GM18499 (cell line): ENCODE data around the gene CCDC197.

Experiments
- ATAC-seq: cut with Tn5 transposase; IDR thresholded peaks from one replicate; pipeline ENCODE4 v1.9.1; 2021; ENCODE audit warnings: moderate number of reproducible peaks; ENCODE audit not compliant: insufficient read depth, unreplicated experiment

The CCDC197 gene

DNA sequence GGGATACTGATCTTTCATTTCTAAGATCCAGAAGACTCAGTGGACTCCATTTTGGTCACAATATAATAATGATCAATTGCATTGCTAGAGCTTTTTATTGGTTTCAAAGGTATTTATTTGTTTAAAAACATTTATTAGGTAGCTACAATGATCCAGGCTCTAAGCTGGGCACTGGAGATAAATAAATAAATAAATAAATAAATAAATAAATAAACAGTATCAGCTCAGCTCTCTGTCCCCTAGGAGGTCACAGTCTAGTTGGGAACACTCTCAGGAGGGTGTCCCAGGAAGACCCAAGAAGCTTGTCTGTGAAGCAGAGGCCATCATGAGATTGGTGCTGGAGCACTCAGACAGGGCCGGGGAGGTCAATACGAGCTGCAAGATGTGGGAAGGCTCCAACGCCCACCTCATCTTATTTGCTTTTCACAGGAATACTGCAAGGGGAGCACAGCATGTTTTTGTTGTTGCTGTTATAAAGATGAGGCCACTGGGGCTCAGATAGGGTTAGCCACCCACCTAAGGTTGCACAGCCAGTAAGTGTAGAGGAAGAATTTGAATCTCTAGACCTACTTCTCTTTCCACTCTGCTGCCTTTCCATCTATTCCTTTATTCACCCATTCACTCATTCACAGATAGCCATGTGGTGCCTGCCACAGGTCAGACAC is 36.2 kb upstream of the CCDC197 start:
- no peak for ATAC-seq

DNA sequence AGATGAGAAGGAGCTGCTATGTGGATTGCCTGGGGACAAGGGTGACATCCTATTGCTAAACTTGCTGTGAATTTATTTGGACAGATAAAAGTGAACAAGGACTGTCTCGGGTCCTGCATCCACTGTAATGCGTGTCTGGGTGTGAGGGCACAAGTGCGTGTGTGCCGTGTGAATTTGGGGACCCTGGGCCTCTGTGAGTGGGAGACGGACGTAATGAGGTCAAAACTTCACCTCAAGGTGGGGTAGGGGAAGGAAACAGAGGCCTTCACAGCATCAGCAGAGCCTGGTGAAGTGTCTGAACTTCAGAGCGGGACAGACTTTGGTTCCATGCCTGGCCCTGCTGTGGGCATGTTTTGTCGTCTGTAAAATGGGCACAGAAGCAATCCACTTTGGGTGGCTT is 35.5 kb upstream of the CCDC197 start:
- no peak for ATAC-seq

DNA sequence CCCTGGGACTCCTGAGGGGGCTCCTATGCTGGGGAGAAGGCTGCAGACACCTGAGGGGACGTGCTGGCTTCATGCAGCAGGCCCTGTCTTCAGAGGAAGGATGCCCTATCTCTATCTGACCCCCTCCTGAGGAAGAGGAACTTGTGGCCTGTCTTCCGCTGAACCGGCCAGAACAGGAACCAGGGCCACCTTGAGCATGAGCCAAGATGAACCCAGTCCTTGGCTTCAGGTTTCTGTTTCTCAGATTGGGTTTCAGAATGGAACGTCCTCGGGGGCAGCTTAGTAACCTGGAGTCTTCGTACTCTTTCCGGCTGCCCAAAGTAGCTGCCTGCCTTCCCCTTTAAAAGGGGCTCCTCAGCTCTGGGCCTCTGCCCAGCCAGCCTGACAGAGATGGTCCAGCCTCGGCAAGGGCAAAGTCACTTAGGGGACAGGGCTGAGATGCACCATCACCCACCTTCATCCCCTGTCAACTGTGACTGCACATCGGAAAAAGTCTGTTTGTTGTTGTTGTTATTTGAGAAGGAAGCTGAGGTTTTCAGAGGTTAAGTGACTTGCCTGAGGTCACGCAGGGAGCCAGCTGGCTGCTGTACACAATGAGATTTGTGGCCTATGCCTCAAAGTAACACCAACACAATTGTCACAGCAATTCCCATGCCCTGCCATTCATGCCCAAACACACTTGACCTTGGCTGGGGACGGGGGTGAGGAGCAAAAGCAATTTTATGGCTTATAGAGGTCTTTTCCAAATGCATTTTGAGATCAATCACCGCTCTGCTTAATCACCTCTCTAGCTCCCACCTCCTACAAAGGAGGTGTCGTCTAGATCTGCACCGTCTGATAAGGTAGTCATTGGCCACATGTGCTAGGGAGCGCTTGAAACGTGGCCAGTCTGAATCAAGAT is 34.1 kb upstream of the CCDC197 start:
- peak; percentile 34 for ATAC-seq

DNA sequence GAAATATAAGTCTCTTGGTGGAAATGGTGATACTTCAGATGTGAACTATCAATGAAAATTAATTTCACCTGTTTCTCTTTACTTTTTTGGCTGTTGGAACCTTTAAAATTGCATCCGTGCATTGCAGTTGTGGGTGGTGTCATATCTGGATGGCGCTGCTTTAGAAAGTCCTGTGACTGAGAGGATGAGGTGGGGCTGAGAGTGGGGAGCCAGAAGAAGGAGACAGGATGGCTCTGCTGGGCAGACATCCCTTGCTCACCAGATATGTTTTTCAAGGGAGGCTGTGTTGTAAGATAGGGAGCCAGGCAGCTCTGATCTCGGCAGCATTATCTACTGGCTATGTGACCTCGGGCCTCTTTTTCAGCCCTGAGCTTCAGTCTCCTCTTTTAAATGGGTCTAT is 33.4 kb upstream of the CCDC197 start:
- ATAC-seq, result no peak

DNA sequence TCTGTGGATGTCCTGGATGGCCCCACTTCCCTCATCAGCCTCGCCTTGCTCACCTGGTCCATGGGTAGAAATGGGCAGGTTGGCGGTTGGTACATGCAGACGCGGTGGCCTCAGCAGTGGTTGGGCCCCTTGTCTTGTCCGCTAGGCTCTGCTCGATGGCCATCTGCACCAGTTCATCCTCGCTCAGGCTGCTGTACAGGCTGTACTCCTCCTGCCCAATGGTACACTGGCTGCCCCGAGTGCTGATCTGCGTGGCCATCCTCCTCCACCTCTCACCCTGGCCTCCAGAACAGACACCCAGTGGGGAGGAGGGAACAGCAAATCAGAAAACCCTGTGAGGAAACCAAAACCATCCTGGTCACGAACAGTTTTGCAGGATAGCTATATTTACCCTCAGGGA is 32.8 kb upstream of the CCDC197 start:
- ATAC-seq, result no peak

DNA sequence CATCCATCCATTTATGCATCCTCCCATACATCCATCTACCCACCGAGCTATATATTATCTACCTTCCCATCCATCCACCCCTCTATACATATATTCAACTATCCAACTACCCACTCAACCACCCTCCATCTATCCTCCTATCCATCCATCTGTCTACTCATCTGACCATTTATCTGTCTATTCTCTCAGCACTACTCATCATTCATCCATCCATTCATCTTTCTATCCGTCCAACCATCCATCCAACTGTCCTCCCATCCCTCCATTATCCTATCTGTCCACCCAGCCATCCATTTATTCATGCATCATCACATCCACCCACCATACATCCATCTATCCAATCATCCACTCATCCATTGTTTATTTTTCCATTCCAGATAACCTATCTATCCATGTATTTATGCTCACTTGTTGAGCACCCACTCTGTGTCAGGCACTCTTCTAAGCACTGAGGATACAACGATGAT is 32.2 kb upstream of the CCDC197 start:
- ATAC-seq, result no peak

DNA sequence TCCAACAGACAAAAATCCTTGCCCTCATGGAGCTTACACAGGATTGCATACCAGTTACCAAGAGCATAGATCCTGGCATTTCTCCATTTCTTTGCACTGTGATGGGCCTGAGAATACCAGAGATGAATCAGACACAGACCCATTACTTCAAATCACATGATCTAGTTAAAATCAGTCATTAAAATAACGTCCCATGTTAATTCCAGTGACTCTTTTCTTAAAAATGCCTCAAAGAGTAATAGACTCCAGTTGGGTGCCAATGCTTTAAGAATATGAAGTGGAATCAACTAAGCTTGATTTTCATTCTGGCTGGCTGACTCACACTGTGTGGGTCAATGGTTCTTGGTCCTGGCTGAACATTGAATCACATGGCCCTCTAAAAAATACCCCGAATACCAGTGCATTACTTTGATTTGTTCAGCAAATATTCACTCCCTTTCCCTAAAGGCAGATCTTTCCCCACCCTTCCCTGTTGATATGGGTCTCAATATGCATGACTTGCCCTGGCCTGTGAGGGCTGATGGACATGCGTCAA is 31.7 kb upstream of the CCDC197 start:
- ATAC-seq, result no peak

DNA sequence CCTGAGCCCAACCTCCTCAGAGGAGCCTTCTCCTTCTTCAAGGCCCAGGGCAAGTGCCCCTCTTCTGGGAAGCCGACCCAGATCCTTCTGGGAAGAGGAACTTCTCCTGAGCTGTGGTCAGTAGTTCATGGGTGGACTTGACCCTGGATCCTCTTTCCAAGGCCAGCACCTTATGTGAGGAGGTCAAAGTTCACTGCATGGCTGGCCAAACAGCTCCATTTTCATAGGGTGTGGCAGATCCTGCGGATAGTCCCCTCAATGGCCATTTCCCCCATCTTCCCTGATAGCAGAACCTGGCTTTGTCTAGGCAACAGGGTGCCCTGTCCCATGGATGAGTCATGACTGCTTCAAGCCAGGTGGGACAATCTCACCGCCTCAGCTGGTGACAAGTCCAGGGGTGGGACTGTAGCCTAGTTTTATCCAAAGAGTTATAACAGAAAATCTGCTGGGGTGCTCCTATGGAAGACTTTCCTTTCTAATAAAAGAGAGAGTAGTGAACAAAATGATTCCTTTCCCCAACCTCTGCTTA is 31.1 kb upstream of the CCDC197 start:
- no peak for ATAC-seq

- ATAC-seq, result peak; percentile 30
Measured at GRCh38 chr14:93967637-93968250, 29.4 kb upstream of the CCDC197 start.

- ATAC-seq, result no peak
Measured at GRCh38 chr14:93969082-93969828, 27.8 kb upstream of the CCDC197 start.

- no peak for ATAC-seq
Measured at GRCh38 chr14:93970585-93970964, 26.5 kb upstream of the CCDC197 start.

- no peak for ATAC-seq
Measured at GRCh38 chr14:93970965-93971634, 26.0 kb upstream of the CCDC197 start.

DNA sequence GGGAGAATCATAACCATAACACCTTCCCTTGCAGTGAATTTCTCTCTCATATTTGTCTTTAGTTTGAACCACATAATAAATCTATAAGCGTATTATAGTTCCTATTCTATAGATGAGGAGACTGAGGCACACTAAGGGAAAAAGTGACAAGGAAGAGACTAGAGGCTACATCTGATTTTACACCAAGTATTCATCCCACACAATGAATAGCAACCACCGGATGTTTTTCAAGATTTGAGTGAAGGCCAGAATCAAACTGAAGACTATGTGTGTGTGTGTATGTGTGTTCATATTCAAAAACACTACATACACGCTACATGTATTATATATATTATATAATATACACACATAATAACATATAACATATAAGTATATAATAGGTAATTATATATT is 25.5 kb upstream of the CCDC197 start:
- no peak for ATAC-seq

DNA sequence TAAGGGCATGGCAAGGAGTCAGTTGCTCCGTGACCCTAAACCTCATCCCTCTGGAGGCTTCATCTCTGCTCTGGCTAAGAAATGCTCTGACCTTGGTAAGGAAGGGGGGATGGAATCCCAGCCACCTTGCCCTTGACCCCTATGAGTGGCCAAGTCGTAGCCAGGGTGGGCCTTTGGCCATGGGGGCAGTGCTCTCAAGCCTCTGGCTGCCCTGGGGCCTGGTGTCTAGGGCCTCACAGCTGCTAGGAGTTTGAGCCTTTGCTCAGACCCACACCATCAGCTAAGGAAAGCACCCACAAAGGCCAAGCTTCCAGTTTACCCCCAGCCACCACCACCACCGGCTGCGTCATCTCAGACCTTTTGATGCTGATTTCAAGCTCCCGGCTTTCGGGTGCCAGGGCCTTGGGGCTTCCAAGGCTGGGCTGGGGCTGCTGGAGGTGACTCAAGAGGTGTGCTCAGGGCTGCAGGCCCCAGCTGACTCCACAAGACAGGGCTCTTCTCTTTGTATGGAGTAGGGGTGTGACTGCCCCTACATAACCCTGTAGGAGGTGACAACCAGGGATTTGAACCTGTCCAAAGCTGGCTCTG is 24.4 kb upstream of the CCDC197 start:
- ATAC-seq, result no peak

DNA sequence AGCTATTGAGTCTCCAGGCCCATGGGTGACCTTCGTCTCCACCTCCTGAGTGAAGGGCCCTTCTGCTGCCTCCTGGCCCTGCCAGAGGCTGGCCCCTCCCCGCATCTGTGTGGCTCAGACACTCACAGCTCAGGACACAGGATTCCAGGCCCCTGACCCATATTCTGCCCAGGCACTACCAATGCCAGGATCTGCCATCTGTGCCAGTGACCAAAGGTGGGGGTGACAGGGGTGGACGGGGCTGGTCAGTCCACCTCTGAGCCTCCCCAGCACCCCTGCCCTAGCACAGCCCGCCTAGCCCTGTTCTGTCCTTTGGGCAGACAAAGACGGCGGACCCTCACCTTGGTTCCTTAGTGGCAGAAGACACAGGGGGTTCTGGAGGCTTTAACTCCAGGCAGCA is 23.5 kb upstream of the CCDC197 start:
- ATAC-seq, result no peak

GRCh38 chr14:93974299-93974698 is 22.8 kb upstream of the CCDC197 start:
- ATAC-seq, result no peak

DNA sequence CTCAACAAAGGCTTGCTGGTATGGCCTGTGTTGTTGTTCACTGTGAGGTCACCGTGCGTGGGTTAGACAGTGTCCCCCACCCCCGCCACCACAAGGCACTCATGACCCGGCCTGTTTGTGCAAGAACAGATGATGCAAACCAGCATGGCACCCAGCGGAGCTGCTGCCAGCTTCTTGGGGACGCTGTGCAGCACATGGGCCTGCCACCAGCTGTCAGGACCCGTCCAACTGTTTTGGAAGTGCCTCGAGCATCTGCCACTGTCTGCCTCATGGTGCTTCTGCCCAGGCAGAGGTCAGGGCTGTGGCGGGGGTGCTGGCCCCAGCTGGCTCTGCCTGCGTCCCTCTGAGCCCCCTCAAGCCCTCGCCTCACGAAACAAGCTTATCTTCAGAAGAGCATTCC is 22.3 kb upstream of the CCDC197 start:
- ATAC-seq, result no peak

- peak; percentile 51 for ATAC-seq
Measured at GRCh38 chr14:93975791-93976476, 21.2 kb upstream of the CCDC197 start.
